ENCODE measurements around the gene EIF4G3. TPM values are rescaled to one million over a fixed set of nuclear protein-coding genes. Genes with fewer than 3 reads are reported as not detected.

The EIF4G3 gene
- total and polyA plus RNA-seq, 10 donors: 14.3 to 97.3 (median 64.1) TPM

- no peak for DNase-seq
- peaks cover 0 to 26% (median 0%) of the 10 kb centered on the region in 6 donors for H3K36me3 ChIP-seq
- intact Hi-C loops (cut with DNase I; ENCODE audit: low total_unique reads): no loop called here
- TF ChIP-seq POLR2A (IDR thresholded peaks at IDR 0.05): no peak
- TF ChIP-seq CTCF (IDR thresholded peaks at IDR 0.05 in 8 of 11, conservative IDR thresholded peaks at IDR 0.05 in 3 of 11): no peak
- no peak for TF ChIP-seq POLR2AphosphoS5 (IDR thresholded peaks at IDR 0.05)
- H3K4me3 ChIP-seq: no peak overlapping the region
- peaks cover 0 to 6% (median 0%) of the 10 kb centered on the region in 6 donors for H3K4me1 ChIP-seq
- H3K9me3 ChIP-seq: peaks cover 0 to 6% (median 0%) of the 10 kb centered on the region in 8 donors
- WGBS, 5 donors: 93 to 97% (median 96%) methylated on average over 3 of the region's 3 CpGs
- no peaks in the 10 kb centered on the region for H3K27me3 ChIP-seq (replicated peaks in 1 of 7)
- H3K27ac ChIP-seq: no peak overlapping the region
Observed at GRCh38 chr1:21037091-21037490, 139.6 kb downstream of the EIF4G3 start.

GRCh38 chr1:21035794-21036193 lies 140.9 kb downstream of the EIF4G3 start:
- intact Hi-C loops (cut with DNase I; ENCODE audit: low total_unique reads): no loop called here
- no peak overlapping the region for H3K4me3 ChIP-seq

GRCh38 chr1:21034725-21035628 lies 141.7 kb downstream of the EIF4G3 start:
- 87 to 97% (median 93%) methylated on average over 5 to 14 of the region's 14 CpGs for WGBS, 5 donors
- Histone ChIP-seq H3K27me3 (replicated peaks in 1 of 7) (no peaks in the 10 kb centered on the region), H3K4me1 (peaks cover 0 to 6% (median 0%) of the 10 kb centered on the region in 6 donors), H3K27ac (no peak overlapping the region), H3K9me3 (peaks cover 0 to 6% (median 0%) of the 10 kb centered on the region in 8 donors), H3K36me3 (peaks cover 0 to 23% (median 0%) of the 10 kb centered on the region in 6 donors), H3K4me3 (no peak overlapping the region)
- intact Hi-C loops (cut with DNase I; ENCODE audit: low total_unique reads): no loop called here
- TF ChIP-seq CTCF (IDR thresholded peaks at IDR 0.05 in 8 of 11, conservative IDR thresholded peaks at IDR 0.05 in 3 of 11) (no peak), POLR2AphosphoS5 (IDR thresholded peaks at IDR 0.05) (peak in 1 of 3 donors; percentile 20)
- DNase-seq: no peak

More at GRCh38 chr1:21035794-21036193, 140.9 kb downstream of the EIF4G3 start:
- WGBS, 5 donors: 43 to 90% (median 50%) methylated on average over 1 to 2 of the region's 2 CpGs
- Histone ChIP-seq H3K36me3 (peaks cover 0 to 26% (median 0%) of the 10 kb centered on the region in 6 donors), H3K27ac (no peak overlapping the region), H3K27me3 (replicated peaks in 1 of 7) (no peaks in the 10 kb centered on the region), H3K4me1 (peaks cover 0 to 6% (median 0%) of the 10 kb centered on the region in 6 donors), H3K9me3 (peaks cover 0 to 6% (median 0%) of the 10 kb centered on the region in 8 donors)
- no peak for TF ChIP-seq CTCF (IDR thresholded peaks at IDR 0.05 in 8 of 11, conservative IDR thresholded peaks at IDR 0.05 in 3 of 11)
- TF ChIP-seq POLR2AphosphoS5 (IDR thresholded peaks at IDR 0.05): no peak
- TF ChIP-seq POLR2A (IDR thresholded peaks at IDR 0.05): no peak
- no peak for DNase-seq

- WGBS, 5 donors: 69 to 87% (median 84%) methylated on average over 3 of the region's 3 CpGs
- peaks cover 0 to 6% (median 0%) of the 10 kb centered on the region in 8 donors for H3K9me3 ChIP-seq
- TF ChIP-seq CTCF (IDR thresholded peaks at IDR 0.05 in 8 of 11, conservative IDR thresholded peaks at IDR 0.05 in 3 of 11): no peak
- no peak for TF ChIP-seq POLR2A (IDR thresholded peaks at IDR 0.05)
- TF ChIP-seq POLR2AphosphoS5 (IDR thresholded peaks at IDR 0.05): no peak
- intact Hi-C loops (cut with DNase I; ENCODE audit: low total_unique reads): no loop called here
- H3K27ac ChIP-seq: no peak overlapping the region
- H3K27me3 ChIP-seq (replicated peaks in 1 of 7): no peaks in the 10 kb centered on the region
- peaks cover 0 to 7% (median 0%) of the 10 kb centered on the region in 6 donors for H3K4me1 ChIP-seq
- no peak overlapping the region for H3K4me3 ChIP-seq
- H3K36me3 ChIP-seq: peaks cover 0 to 22% (median 0%) of the 10 kb centered on the region in 6 donors
- no peak for DNase-seq
Observed at GRCh38 chr1:21032741-21033140, 144.0 kb downstream of the EIF4G3 start.

All from spleen (tissue), 11 donors.